Fibroblast of lung (primary cell): ENCODE data around the gene NOVA2. TPM values are rescaled to one million over a fixed set of nuclear protein-coding genes. Genes with fewer than 3 reads are reported as not detected.

ENCODE experiments used
- DNase-seq, 2 donors: peaks; one replicate each; pipeline versions ENCODE4 v3.0.0 to v3.0.0-alpha.2; 2010; ENCODE audit warnings: low read depth in 2 of 2
- H2AFZ ChIP-seq: 2 replicates; pipeline ENCODE4 v1.5.1; 2012; ENCODE audit warnings: low read length, control low read depth, inconsistent platforms
- H3K27ac ChIP-seq: 2 replicates; pipeline ENCODE4 v1.5.1; 2011; ENCODE audit warnings: low read length, control low read depth; ENCODE audit not compliant: insufficient read depth
- H3K27me3 ChIP-seq: 2 replicates; pipeline ENCODE4 v1.5.1; 2011; ENCODE audit warnings: mild to moderate bottlenecking, low read length; ENCODE audit not compliant: control insufficient read depth, insufficient read depth
- H3K36me3 ChIP-seq: 2 replicates; pipeline ENCODE4 v1.5.1; 2011; ENCODE audit warnings: low read length; ENCODE audit not compliant: control insufficient read depth, insufficient read depth
- H3K4me1 ChIP-seq: 2 replicates; pipeline ENCODE4 v1.5.1; 2011; ENCODE audit warnings: low read length; ENCODE audit not compliant: control insufficient read depth, insufficient read depth; ENCODE audit errors: extremely low read depth
- H3K4me2 ChIP-seq: 2 replicates; pipeline ENCODE4 v1.5.1; 2011; ENCODE audit warnings: low read length, control low read depth; ENCODE audit not compliant: insufficient read depth; ENCODE audit errors: extremely low read depth
- H3K4me3 ChIP-seq, 4 experiments: fragments of 200-600 bp in 1 of 4; sonication (generic) in 1 of 4; replicated peaks in 1 of 4; 2 replicates each; pipeline ENCODE4 v1.5.1; 2011 to 2016; ENCODE audit warnings: low read length in 4 of 4, low read depth in 3 of 4, mild to moderate bottlenecking in 3 of 4, control low read depth in 2 of 4, inconsistent platforms in 1 of 4, mixed read lengths in 1 of 4; ENCODE audit not compliant: insufficient read depth in 1 of 4; ENCODE audit errors: control extremely low read depth in 1 of 4
- H3K79me2 ChIP-seq: 2 replicates; pipeline ENCODE4 v1.5.1; 2012; ENCODE audit warnings: mild to moderate bottlenecking, low read length, inconsistent platforms; ENCODE audit not compliant: control insufficient read depth, insufficient read depth
- H3K9ac ChIP-seq: 2 replicates; pipeline ENCODE4 v1.5.1; 2011; ENCODE audit warnings: mild to moderate bottlenecking, low read length, control low read depth; ENCODE audit not compliant: insufficient read depth
- H3K9me3 ChIP-seq: 2 replicates; pipeline ENCODE4 v1.5.1; 2012; ENCODE audit warnings: low read depth, low read length; ENCODE audit not compliant: control insufficient read depth, insufficient read depth
- H4K20me1 ChIP-seq: 2 replicates; pipeline ENCODE4 v1.5.1; 2011; ENCODE audit warnings: low read length; ENCODE audit not compliant: control insufficient read depth, insufficient read depth; ENCODE audit errors: extremely low read depth
- EZH2 ChIP-seq: IDR thresholded peaks from 2 replicates; pipeline ENCODE4 v1.5.1; 2012; ENCODE audit warnings: low read length, control low read depth, mild to moderate bottlenecking; ENCODE audit errors: missing control alignments
- polyA plus RNA-seq, 2 donors: library from polyadenylated mRNA; depleted of rRNA in 1 of 2; stranded (reverse) in 1 of 2; unstranded in 1 of 2; fragments of >200 nt; gene quantifications; 2 replicates each; pipeline ENCODE4 v1.2.1, GENCODE V29; 2011 to 2012; ENCODE audit warnings: missing spikeins in 1 of 2
- total RNA-seq: library from RNA; depleted of rRNA; stranded (reverse); fragments of >200 nt; gene quantifications from 2 replicates; pipeline ENCODE4 v1.2.1, GENCODE V29; 2014
- TF ChIP-seq, protein P1 (sequence below), 2 donors: IDR thresholded peaks in 1 of 2; conservative IDR thresholded peaks in 1 of 2; 1 replicate in 1 of 2; 2 replicates in 1 of 2; pipeline ENCODE4 v1.5.1; 2011 to 2012; ENCODE audit warnings: low read length in 2 of 2, control low read depth in 1 of 2, inconsistent platforms in 1 of 2, low read depth in 1 of 2, mild to moderate bottlenecking in 1 of 2

NOVA2 gene
- total and polyA plus RNA-seq, 2 donors (not counting 1 experiment from before 2014, with no cell fraction given): 0.01 TPM; not detected in 1

- Histone ChIP-seq H3K79me2 (no peaks in the 10 kb centered on the region), H3K9ac (no peak overlapping the region), H3K4me1 (peaks cover 5% of the 10 kb centered on the region), H3K36me3 (no peaks in the 10 kb centered on the region), H3K9me3 (no peaks in the 10 kb centered on the region), H3K4me2 (peak overlapping the region; percentile 75), H3K27me3 (peaks cover 7% of the 10 kb centered on the region), H3K27ac (no peak overlapping the region), H2AFZ (no peak overlapping the region), H4K20me1 (no peaks in the 10 kb centered on the region), H3K4me3 (peak overlapping the region in 1 of 4 experiments; percentile 14)
- peak; percentile 17 to 40 for DNase-seq
- TF ChIP-seq EZH2: no peak
- TF ChIP-seq, protein P1, sequence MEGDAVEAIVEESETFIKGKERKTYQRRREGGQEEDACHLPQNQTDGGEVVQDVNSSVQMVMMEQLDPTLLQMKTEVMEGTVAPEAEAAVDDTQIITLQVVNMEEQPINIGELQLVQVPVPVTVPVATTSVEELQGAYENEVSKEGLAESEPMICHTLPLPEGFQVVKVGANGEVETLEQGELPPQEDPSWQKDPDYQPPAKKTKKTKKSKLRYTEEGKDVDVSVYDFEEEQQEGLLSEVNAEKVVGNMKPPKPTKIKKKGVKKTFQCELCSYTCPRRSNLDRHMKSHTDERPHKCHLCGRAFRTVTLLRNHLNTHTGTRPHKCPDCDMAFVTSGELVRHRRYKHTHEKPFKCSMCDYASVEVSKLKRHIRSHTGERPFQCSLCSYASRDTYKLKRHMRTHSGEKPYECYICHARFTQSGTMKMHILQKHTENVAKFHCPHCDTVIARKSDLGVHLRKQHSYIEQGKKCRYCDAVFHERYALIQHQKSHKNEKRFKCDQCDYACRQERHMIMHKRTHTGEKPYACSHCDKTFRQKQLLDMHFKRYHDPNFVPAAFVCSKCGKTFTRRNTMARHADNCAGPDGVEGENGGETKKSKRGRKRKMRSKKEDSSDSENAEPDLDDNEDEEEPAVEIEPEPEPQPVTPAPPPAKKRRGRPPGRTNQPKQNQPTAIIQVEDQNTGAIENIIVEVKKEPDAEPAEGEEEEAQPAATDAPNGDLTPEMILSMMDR (conservative IDR thresholded peaks at IDR 0.05 in 1 of 2, IDR thresholded peaks at IDR 0.05 in 1 of 2; ENCODE audit: low read depth in 1 of 2, low read length in 2 of 2): no peak
Observed at GRCh38 chr19:46014941-46015686, 41.4 kb upstream of the NOVA2 start.

- peak overlapping the region; percentile 75 for H3K4me2 ChIP-seq
- peak; percentile 41 for TF ChIP-seq EZH2
- TF ChIP-seq, protein P1 (conservative IDR thresholded peaks at IDR 0.05 in 1 of 2, IDR thresholded peaks at IDR 0.05 in 1 of 2; ENCODE audit: low read depth in 1 of 2, low read length in 2 of 2): no peak
- H2AFZ ChIP-seq: no peak overlapping the region
- H3K4me1 ChIP-seq: peaks cover 5% of the 10 kb centered on the region
- H3K9ac ChIP-seq: no peak overlapping the region
- no peak for DNase-seq
- no peaks in the 10 kb centered on the region for H4K20me1 ChIP-seq
- H3K36me3 ChIP-seq: no peaks in the 10 kb centered on the region
- H3K27ac ChIP-seq: no peak overlapping the region
- no peaks in the 10 kb centered on the region for H3K9me3 ChIP-seq
- no peak overlapping the region for H3K4me3 ChIP-seq
- no peaks in the 10 kb centered on the region for H3K79me2 ChIP-seq
- peaks cover 7% of the 10 kb centered on the region for H3K27me3 ChIP-seq
Observed at GRCh38 chr19:46014534-46014933, 40.9 kb upstream of the NOVA2 start.

GRCh38 chr19:46009530-46010510 is 36.2 kb upstream of the NOVA2 start:
- Histone ChIP-seq H4K20me1 (no peaks in the 10 kb centered on the region), H3K9me3 (no peaks in the 10 kb centered on the region), H3K4me3 (no peak overlapping the region), H3K4me1 (no peaks in the 10 kb centered on the region), H3K9ac (no peak overlapping the region), H3K4me2 (no peak overlapping the region), H3K79me2 (no peaks in the 10 kb centered on the region), H3K36me3 (no peaks in the 10 kb centered on the region), H3K27me3 (no peaks in the 10 kb centered on the region), H3K27ac (no peak overlapping the region), H2AFZ (no peak overlapping the region)
- DNase-seq: peak; percentile 59 to 70
- TF ChIP-seq EZH2: no peak
- TF ChIP-seq, protein P1 (conservative IDR thresholded peaks at IDR 0.05 in 1 of 2, IDR thresholded peaks at IDR 0.05 in 1 of 2; ENCODE audit: low read depth in 1 of 2, low read length in 2 of 2): peak; percentile 76 to 88
